Limb (tissue), 2 donors: ENCODE results near the gene SMNDC1.
"Not testable (repeated sequence)": the region's sequence is repeated elsewhere in the genome, so short reads cannot be mapped to it uniquely, and the experiment has no call there.

Source experiments
- DNase-seq, 2 donors: peaks; one replicate each; pipeline ENCODE4 v3.0.0-alpha.2; 2016; ENCODE audit errors: extremely low spot score in 2 of 2

SMNDC1 gene

DNA sequence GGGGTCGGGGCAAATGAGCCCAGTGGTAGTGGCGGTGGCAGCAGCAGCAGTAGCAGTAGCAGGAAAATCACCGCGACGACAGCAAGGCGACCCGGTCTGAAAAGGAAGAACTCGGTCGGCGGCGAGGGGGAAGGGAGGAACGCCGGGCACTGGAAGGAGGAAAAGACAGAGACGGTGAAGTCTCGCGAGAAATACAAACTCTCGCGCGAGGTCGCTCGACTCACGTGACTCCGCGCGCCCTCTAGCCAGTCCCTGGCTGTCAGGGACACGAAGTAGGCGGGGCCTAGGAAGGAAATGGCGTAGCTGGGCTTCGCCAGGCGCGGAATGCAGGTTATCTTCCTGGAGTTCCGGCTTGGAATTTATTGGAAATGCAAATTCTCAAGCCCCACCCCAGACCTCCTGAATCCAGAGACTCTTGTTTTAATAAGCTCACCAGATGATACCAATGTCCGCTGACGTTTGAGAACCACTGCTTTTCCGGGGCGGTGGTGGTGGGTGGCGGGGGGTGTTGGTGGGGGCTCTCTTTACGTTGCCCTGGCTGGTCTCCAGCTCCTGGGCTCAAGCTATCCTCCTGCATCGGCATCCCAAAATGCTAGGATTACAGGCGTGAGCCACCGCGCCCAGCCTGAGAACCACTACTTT lies at the start of gene SMNDC1:
Gene SMNDC1, minus strand, starts transcription at position 141 of the 642 bp plus-strand sequence. CDS start 1,333 bp downstream, outside the sequence.
- peak; percentile 99 for DNase-seq

DNA sequence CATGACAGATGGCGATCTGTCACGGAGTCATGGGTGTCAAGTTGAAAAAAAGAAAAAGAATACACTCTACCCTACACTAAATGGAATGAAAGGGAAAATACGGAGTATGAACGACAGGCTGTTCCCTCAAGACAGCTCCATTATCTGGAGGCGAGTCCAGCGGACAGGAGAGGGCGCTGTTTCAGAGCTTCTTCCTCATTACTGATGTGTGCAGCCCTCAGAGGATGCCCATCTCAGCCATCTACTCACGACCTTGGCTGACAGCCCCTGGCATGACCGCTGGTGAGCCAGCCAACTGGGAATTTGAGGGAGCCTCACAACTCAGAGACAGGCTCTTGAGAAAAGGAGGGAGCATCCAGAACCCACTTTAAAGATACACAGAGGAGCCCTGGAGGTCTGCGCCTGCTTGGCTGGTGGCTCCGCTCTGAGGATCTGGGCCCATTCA lies 49.6 kb upstream of the SMNDC1 start:
- DNase-seq = peak in 1 of 2 donors; percentile 74

DNA sequence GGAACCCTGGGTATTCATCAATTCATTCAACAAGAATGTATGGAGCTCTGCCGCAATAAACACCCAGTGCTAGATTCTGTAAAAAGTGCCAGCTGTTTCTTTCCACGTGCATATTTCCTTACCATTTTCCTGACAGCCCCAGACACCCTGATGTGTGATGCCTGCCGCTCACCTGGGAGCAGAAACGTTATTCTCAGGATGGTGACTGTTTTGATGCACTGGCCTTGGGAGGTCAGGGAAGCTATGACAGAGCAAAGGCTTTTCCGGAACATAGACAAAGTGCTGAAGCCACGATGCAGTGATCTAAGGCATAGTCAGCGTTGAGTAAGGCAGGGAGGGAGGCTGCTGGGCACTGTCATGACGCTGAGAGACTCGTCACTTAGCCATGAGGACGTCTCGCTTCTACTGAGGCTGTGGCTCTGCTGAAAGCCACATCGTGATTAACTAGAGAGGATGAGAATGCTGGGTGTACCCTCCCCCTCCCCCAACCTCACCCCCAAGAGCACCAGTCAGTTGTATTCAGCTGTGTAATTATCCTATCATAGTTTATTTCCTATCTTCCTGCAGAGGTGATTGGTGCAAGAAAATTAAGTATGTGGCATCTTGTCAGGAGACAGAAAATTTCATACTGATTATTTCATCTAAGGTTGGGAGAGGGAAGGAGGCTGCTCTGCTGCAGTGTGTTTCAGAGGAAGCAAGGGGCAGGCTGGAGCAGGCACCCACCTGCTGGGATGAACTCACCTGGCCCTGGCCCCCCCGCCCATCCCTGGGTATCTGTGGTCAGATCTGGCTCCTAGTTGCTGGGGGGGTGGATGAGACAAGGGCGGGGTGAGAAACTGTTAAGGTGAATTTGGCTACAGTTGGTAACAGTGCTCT lies 48.8 kb upstream of the SMNDC1 start:
- no peak for DNase-seq

DNA sequence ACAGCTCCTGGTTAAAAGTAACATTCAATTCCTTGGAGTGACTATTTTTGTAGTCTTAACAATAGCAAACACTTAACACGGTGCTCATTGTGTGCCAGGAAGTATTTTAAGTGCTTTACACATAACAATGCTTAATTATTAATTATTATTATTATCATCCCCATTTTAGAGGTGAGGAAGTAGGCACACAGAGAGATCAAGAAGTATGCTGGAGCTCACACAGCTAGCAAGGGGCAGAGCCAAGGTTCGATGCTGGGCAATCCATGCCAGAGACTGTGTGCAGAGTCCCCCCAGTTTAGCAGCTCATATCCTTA lies 48.2 kb upstream of the SMNDC1 start:
- no peak for DNase-seq

DNA sequence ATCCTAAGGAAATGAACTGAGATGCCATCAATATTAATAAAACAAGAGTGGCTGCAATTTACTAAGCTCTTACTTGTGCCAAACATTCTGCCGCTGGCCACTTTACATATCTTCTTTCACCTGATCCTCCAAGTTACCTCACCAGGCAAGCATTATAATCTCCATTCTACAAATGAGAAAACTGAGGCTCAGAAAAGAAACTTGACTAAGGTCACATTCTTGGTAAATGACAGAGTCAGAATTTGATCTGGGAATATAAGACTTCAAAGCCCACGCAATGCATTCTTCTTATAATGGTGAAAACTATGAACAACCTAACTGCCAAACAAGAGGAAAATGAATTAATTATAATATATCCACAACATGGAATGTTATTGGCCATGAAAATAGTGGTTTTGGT lies 46.1 kb upstream of the SMNDC1 start:
- DNase-seq = no peak

DNA sequence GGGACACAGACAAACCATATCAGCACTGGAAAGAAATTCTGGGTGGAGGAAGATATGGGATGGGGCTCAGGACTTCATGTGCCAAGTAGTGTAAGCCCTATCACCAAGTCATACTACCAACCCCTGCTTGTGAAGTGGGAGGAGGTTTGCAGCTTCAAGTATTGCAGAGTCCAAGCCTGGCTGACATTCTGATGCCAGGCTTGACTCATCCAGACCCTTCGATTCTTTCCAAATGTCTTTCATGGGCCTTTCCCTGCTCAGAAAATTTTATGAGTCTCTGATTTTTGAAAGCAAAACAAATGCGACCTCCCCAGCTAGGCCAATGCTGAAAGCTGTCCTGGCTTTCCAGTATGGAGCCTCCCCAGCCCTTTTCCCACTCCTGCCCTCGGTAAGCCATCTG lies 45.1 kb upstream of the SMNDC1 start:
- no peak for DNase-seq

DNA sequence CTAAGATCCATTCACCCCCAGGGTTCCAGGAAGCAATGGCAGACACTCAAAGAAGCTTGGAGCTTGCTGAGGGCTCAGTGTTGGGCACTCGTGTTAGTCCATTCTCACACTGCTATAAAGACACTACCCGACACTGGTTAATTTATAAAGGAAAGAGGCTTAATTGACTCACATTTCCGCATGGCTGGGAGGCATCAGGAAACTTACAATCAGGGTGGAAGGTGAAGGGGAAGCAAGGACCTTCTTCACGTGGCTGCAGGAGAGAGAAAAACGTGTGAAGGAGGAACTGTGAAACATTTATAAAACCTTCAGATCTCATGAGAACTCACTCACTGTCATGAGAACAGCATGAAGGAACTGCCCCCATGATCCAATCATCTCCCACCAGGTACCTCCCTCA lies 44.7 kb upstream of the SMNDC1 start:
- no peak for DNase-seq

DNA sequence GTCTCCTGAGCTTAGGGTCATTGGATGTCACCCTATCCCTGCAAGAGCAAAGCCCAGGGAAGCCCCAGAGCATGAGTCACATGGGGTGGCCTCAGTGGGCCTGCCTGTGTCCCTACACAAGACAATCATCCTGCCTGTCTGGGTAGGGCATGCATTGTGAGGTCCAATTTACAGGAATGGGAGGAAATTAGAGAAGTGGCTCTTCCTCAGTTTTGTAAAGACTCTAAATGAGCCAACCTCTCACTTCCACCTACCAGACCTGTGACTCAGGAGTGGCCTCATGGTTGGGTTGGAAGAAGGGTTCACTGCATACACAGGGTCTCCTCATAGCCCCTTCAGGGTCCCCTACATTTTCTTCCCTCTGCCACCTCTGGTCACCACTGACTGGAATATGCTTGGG lies 43.6 kb upstream of the SMNDC1 start:
- DNase-seq = no peak

DNA sequence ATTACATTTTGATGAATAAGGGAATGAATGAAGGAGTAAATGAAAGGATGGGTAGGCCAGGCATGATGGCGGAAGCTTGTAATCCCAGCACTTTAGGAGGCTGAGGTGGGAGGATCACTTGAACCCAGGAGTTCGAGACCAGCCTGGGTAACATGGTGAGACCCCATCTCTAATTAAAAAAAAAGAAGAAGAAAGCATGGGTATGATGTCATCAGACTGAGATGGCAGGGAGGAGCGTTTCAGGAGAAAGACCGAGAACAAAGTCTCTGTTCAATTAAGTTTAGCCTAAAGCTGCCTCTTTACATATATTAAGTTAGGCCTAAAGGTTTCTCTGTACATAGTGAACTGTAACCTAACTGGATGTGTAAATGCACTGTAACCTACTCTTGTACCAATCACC lies 42.2 kb upstream of the SMNDC1 start:
- DNase-seq = no peak

DNA sequence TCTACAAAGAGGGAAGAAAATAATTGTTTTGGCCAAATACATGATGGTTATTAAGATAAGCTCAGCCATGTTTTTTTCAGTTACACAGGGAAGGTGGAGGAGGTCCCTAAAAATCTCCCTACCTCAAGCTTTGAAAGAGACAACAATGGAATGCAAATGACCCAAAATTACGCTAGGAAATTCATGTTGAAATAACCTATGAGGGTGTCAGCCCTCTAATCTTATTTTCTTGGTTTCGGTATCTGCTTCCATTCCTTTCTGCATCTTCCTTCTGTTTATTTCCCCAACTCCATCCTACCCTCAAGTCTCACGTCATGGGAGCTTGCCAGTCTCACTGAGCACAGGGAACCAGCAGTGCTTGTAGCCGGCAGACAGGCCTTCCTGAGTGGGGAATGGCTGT lies 40.6 kb upstream of the SMNDC1 start:
- no peak for DNase-seq

DNA sequence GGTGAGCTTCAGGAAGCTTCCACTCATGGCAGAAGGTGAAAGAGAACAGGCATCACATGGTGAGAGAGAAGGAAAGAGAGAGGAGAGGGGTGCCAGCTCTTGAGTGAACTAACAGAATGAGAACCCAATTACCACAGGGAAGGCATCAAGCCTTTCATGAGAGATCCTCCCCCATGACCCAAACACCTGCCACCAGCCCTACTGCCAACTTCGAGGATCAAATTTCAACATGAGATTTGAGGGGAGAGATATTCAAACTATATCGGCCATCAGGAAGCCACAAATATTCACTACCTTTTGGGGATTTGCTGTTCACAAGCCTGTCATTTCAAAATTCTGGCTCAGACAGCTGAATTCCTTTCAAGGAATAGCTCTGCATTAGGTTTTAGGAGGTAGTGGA lies 39.9 kb upstream of the SMNDC1 start:
- DNase-seq = no peak

DNA sequence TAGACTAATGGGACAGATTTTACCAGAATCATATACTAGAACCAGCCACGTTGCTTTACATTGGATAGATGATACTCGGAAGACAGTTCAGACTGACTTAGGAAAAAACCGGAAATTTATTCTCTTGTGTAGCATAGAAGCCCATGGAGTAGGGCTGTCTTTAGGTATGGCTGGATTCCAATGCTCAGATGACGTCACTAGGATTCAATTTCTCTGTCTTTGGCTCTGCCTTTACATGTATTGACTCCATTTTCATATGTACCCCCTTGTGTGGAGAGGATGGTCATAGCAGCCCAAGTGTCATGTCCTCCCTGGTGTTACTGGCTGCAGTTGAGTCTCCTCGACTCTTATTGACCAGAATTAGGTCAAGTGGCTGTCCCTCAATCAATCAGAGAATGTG lies 39.2 kb upstream of the SMNDC1 start:
- no peak for DNase-seq

DNA sequence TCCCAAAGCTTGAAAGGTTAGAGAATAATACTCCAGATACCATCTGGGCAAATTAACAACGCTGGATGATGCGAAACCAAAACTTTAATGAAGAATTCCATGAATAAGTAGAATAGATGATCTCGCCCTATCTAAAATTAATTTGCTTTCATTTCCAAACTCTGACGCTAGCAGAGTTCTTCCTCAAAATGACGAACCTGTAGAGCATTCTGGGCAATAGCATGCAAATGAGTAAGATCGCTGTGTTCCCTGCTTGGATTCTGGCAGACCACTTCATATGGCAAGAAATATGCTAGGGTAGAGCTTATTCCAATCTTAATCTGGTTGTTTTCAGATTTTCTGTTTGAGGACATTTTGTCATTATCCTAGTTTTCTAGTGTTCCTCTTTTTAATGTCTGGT lies 36.1 kb upstream of the SMNDC1 start:
- DNase-seq = no peak

DNA sequence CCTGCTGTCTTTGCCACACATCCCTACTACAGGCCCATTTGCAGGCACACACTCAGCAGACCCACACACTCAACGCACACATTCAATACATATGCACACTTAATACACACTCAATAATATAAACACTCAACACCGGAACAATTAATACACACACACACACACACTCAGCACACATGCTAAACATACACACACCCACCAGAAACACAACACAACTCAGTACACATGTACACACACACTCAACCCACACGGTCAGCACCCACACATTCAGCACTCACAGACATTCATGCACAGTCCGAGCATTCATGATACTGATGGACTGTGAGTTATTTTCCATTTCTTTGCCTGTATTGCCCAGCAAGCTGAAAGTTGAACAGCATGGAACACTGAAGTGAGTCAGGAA lies 35.4 kb upstream of the SMNDC1 start:
- DNase-seq = no peak

DNA sequence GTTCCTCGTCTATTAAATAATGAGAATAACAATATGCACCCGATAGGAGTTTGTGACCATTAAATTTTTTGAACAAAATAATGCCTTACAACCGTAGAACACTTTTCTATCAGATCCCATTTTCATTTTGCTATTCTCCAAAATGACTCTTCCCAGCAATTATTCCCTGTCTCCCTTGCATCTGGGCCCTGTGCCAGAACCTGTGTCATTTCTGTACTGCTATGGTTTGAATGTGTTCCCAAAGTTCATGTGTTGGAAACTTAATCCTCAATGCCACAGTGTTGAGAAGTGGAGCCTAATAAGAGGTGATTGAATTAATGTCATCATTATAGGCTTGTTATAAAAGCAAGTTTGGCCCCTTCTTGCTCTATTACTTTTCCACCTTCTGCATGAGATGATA lies 33.2 kb upstream of the SMNDC1 start:
- DNase-seq = no peak

DNA sequence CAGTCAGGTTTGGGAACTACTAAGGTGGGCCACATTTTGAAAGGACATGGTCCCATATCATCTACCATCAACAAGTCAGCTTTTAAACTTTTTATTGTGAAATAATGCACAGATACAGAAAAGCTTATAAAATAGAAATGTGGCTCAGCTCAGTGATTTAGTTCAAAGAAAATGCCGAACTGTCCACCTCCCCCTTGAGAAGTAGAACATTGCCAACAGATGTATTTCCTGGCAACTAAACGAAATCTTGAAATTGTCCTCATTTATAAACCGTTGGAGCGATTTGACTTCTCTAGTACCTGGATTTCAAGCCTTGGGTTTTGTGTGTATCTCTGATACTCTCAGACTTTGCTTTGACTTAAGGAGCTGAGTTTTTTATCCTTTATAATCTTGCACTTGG lies 32.7 kb upstream of the SMNDC1 start:
- DNase-seq = no peak

DNA sequence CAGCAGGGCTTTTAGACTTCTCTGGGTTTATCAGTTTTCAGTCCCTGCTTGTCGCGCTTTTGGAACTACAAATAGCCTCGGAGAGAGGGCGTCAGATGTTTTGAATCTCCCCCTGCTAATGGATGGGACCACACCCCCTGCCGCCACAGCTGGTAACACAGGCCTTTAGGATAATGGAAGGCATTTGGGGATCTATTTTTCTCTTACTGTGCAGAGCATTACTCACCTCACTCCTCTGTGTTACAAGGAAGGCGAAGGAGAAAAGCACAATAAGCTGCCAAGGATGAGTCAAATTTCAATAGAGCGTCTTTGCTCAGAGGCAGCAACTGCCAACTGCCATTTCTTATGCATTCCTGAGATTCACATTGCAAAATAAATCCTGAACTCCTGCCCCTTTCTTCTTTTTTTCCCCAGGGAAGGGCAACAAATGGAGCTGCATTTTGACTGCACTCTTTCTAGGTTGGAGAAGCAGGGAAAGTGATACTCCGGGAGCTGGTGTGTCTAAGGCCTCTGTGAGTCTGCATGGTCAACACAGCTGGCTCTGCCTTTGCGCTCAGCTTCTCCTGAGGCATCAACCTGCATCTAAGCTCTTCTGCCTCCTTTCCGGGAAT lies 31.5 kb upstream of the SMNDC1 start:
- peak; percentile 58 to 85 for DNase-seq

DNA sequence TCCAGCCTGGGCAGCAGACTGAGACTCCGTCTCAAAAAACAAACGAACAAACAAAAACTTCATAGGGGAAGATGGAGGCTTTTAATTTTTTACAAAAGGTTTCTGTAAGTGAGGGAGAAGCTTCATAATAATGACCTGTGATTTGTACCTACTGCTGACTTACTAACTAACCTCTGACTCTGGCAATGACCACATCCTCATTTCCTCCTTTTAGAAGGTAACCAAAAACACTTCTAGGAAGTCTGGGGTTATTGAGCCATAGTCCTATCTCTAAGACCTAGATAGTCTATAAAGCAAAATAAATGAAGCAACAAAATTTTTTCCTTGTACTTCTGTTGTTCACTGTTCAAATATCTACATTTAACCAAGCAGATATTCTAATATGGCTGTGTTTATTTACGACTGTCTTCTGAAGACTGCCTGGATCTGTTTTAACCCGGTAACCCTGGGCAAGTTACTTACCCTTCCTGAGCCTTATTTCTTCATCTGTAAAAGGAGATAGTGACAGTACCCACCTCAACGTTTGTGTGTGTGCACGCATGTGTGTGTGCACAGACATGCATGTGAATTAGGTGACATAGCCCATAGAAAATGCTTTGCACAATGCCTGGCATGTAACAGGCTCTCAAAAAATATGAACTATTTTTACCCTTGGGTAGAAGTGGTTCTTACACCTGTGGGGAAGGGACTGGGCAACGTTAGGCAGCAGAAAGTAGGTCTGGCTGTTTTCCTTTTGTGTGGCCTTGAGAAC lies 30.8 kb upstream of the SMNDC1 start:
- no peak for DNase-seq

DNA sequence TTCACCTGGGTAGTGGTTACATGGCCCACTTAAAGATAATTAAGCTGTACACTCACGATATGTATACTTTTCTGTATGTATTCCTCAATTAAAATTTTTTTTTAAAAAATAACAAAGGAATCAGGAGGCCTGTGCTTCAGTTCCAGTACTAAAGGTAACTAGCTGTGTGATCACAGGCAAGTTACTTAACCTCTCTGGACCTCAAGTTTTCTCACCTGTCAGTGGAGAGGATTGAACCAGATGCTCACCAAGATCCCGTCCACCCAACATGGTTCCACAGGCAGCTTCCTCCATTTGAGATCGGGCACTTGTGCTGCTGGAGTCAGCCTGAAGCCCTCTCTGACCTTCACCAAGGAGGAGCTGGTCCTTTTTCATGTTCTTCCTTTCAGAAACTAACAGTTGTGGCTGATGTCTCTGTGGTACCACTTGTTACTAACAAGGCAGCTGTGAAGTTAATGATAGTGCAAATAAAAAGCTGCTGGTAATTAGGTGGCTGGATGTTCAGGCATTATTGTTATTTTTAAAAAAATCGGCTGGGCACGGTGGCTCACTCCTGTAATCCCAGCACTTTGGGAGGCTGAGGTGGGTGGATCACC lies 29.4 kb upstream of the SMNDC1 start:
- no peak for DNase-seq

DNA sequence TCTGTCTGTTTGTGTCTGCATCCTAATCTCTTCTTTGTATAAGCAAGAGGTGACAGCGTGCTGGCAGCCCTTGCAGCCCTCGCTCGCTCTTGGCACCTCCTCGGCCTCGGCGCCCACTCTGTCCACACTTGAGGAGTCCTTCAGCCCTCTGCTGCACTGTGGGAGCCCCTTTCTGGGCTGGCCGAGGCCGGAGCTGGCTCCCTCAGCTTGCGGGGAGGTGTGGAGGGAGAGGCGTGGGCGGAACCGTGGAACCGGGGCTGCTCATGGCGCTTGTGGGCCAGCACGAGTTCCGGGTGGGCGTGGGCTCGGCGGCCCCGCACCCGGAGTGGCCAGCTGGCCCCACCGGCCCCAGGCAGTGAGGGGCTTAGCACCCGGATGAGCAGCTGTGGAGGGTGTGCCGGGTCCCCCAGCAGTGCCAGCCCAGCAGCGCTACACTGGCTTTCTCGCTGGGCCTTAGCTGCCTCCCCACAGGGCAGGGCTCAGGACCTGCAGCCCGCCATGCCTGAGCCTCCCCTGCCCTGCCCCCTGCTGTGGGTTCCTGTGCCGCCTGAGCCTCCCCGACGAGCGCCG lies 26.6 kb upstream of the SMNDC1 start:
- not testable (repeated sequence) for DNase-seq

DNA sequence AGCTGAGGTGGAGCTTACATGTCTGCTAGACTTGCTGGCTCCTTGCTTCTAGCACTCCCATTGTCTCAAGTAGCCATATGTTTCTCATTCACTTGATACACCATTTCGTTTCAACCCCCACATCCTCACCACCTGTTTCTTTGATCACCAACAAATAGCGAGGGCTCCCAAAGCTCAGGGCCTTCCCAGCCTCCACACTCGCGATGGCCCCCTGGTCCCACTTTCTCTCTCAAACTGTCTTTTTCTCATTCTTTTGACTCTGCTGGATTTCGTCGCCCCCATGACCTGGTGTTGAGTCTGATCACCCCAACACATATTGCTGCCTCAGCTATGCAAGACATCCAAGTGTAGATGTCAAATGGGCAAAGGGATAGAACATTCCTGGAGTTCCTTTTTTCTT lies 26.0 kb upstream of the SMNDC1 start:
- no peak for DNase-seq
